SJSA1 (cell line): Measurements from ENCODE around the gene UPK3BL2. TPM values are rescaled to one million over a fixed set of nuclear protein-coding genes. Genes with fewer than 3 reads are reported as not detected.
A peak's percentile ranks its signal among the peaks of the same experiment; 100 is the strongest.
"Not testable (repeated sequence)": the region's sequence is repeated elsewhere in the genome, so short reads cannot be mapped to it uniquely, and the experiment has no call there.

ENCODE experiments used
- DNase-seq, 2 experiments: peaks; one replicate each; pipeline ENCODE4 v3.0.0-alpha.2; 2015 to 2020; ENCODE audit warnings: low spot score in 2 of 2, low read depth in 1 of 2
- H3K27ac ChIP-seq: fragments of 250-450 bp; sonication (Bioruptor Pico); 2 replicates; pipeline ENCODE4 v1.5.1; 2020; ENCODE audit warnings: mild to moderate bottlenecking, moderate library complexity
- H3K27me3 ChIP-seq: fragments of 250-450 bp; sonication (Bioruptor Pico); replicated peaks from 2 replicates; pipeline ENCODE4 v1.5.1; 2020; ENCODE audit warnings: mild to moderate bottlenecking, moderate library complexity
- H3K36me3 ChIP-seq: fragments of 250-450 bp; sonication (Bioruptor Pico); 2 replicates; pipeline ENCODE4 v1.5.1; 2020; ENCODE audit warnings: mild to moderate bottlenecking
- H3K4me1 ChIP-seq: fragments of 250-450 bp; sonication (Bioruptor Pico); replicated peaks from 2 replicates; pipeline ENCODE4 v1.6.1; 2021; ENCODE audit warnings: mild to moderate bottlenecking
- H3K4me3 ChIP-seq: fragments of 250-450 bp; sonication (Bioruptor Pico); 2 replicates; pipeline ENCODE4 v1.5.1; 2020; ENCODE audit warnings: mild to moderate bottlenecking
- H3K9me3 ChIP-seq: fragments of 250-450 bp; sonication (Bioruptor Pico); replicated peaks from 2 replicates; pipeline ENCODE4 v1.5.1; 2020; ENCODE audit warnings: mild to moderate bottlenecking
- total RNA-seq: library from RNA; depleted of rRNA; stranded (reverse); fragments of >200 nt; shearing (Covaris generic); gene quantifications from 2 replicates; pipeline ENCODE4 v1.2.3, GENCODE V29; 2014

Gene UPK3BL2
- total RNA-seq, 1 experiment from 2014 or later, result 0.24 TPM

DNA sequence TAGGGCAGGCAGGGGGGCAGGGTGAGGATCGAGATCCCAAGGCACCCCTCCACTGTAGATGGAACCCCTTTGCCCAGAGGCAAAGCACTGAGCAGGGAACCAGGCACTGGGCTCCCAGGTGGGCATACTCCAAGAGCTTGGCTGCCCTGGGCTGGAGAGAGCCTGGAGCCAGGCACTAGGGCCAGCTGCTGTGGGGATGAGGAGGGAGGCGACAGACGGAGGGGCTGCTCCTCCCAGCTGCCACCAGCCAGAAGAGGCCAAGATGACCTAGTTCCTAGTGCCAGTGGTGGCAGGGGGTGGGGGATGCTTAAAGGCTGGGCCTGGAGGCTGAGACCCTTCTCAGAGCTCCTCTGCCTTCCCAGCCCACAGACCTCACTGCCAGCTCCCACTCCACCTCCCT, 27.6 kb downstream of the UPK3BL2 start:
- H3K36me3 ChIP-seq, H3K4me3 ChIP-seq, H3K4me1 ChIP-seq, H3K27me3 ChIP-seq, DNase-seq, H3K27ac ChIP-seq, H3K9me3 ChIP-seq: not testable (repeated sequence)

GRCh38 chr7:102514881-102515721, 28.4 kb downstream of the UPK3BL2 start:
- H3K4me3 ChIP-seq, H3K9me3 ChIP-seq, H3K27me3 ChIP-seq, H3K36me3 ChIP-seq, H3K4me1 ChIP-seq, H3K27ac ChIP-seq: not testable (repeated sequence)
- peak in 1 of 2 experiments; percentile 22 for DNase-seq

DNA sequence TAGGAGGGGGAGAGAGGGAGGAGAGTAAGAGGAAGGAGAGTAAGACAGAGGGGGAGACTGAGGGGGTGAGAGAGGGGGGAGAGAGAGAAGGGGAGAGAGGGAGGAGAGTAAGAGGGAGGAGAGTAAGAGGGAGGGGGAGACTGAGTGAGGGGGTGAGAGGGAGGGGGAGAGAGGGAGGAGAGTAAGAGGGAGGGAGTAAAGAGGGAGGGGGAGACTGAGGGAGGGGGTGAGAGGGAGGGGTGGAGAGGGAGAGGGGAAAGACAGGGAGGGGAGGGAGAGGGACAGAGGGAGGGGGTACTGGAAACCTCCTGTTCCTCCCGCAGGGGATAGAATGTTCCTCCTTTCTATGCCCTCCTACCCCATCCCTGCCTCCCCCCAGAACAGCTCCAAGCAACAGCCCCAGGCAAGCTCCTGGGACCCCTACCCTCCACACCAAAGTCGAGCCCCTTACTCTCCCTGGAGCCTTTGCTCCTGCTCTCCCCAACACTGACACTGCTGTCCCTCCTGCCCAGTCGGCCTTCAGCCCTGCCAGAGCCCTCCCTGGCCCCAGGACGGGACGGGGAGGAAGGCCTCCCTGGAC, 30.8 kb downstream of the UPK3BL2 start:
- H3K36me3 ChIP-seq, H3K9me3 ChIP-seq, H3K4me1 ChIP-seq, H3K4me3 ChIP-seq, H3K27me3 ChIP-seq, H3K27ac ChIP-seq: not testable (repeated sequence)
- peak; percentile 1 to 50 for DNase-seq

DNA sequence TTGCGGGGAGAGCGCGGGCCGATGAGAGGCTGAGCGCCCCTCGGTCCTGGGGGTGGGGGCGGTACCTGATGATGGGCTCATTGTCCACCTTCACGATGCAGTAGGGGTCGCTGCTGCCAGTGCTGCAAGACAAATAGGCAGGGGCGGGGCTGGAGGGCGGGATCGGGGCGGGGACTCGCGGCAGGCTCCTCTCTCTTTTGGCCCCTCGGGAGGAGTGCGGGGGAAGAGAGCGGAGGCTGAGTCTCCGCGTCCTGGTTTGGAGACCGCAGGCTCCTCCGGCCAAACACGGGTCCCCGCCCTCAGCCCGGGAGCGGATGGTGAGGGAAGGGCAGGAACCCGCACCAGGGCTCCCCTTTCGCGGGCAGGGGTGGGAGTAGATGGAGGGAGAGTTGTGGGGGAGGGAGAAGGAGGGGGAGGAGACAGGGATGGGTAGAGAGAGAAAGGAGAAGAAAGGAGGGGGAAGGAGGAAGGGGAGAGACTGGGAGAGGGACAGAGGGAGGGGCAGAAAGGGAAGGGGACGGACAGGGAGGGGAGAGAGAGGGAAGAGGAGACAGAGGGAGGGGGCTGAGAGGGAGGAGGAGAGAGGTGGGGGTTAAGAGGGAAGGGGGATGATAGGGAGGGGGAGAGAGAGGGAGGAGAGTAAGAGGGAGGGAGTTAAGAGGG, 31.5 kb downstream of the UPK3BL2 start:
- H3K36me3 ChIP-seq, H3K4me3 ChIP-seq, H3K27me3 ChIP-seq, DNase-seq, H3K27ac ChIP-seq, H3K9me3 ChIP-seq, H3K4me1 ChIP-seq: not testable (repeated sequence)

DNA sequence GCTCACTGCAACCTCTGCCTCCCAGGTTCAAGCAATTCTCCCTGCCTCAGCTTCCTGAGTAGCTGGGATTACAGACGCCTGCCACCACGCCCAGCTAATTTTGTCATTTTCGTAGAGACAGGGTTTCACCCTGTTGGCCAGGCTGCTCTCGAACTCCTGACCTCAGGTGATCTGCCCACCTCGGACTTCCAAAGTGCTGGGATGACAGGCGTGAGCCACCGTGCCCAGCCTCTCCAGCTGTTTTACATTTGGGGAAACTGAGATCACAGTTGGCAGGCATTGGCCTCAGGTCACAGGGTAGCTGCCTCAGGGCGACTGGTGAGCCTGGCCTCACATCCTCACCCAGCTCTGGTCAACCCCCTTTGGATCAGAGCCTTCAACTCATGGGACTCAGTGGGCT, 32.9 kb downstream of the UPK3BL2 start:
- H3K27ac ChIP-seq, H3K9me3 ChIP-seq, H3K4me1 ChIP-seq, H3K4me3 ChIP-seq, H3K27me3 ChIP-seq, H3K36me3 ChIP-seq: not testable (repeated sequence)
- peak in 1 of 2 experiments; percentile 40 for DNase-seq

DNA sequence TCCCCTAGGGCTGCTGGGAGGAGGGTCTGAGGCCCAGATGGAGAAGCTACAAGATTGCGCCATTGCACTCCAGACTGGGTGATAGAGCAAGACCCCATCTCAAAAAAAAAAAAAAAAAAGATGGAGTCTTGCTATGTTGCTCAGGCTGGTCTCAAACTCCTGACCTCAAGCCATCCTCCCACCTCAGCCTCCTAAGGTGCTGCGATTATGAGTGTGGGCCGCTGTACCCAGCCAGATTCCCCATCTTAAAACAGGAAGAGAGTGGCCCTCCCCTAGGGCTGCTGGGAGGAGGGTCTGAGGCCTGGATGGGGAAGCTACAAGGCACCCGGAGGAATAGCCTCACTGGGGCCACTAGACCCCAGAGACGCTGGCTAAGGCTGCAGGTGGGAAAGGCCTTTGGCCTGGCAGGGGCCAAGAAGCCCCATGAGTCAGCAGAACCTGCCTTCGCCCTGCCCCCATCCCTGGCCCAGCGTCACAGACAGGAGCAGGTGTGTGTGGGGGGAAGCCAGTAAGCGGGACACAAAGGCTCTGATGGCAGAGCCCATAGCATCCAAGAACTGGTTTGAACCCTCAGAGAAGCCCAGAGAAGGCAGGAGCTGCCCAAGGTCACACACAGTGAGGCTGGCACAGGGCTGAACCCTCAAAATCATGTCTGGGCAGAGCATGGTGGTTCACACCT, 35.9 kb downstream of the UPK3BL2 start:
- peak in 1 of 2 experiments; percentile 26 for DNase-seq
- H3K36me3 ChIP-seq, H3K27me3 ChIP-seq: not testable (repeated sequence)

DNA sequence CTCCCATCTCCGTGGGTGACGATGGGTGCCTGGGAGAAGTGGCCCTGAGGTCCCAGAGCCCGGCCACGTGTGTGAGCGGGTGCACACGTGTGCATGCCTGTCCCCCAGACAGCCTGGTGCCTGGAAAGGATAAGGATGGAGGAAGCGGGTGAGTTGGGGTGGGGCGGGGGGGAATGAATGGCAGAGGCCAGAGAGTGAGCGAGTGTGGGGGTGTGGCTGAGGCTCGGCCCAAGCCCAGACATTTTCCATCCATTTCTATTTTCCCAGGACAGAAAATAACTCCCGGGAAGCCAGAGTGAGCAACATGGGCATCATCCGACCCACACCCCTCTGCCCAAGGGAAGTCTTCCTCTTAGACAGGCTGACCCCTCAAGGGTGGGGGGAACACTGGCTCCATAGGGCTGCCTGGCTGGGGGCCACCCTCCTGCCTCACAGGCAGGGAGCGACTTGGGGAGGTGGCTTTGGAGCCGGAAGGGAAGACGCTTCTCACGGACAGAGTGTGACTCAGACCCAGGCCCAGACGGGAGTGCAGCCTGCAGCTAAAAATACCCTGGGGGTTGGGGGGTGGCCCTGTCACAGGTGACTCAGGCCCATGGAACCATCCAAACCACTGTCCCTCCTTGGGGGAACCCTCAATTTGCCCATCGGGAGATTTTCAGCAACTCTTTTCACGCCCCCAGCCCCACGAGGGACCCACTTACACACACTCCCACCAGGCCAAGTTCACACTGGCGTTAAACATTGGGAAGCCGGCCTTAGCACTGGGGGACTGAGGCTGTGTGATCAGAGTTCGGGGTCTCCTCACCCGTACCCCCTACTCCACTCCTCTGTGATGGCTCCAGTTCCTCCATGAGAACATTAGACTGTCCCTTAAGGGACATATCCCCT, 38.0 kb downstream of the UPK3BL2 start:
- H3K27ac ChIP-seq, H3K4me1 ChIP-seq, H3K36me3 ChIP-seq, H3K4me3 ChIP-seq, H3K27me3 ChIP-seq, H3K9me3 ChIP-seq, DNase-seq: not testable (repeated sequence)

More for the DNA sequence above, 35.9 kb downstream of the UPK3BL2 start:
- H3K4me3 ChIP-seq, H3K4me1 ChIP-seq, H3K9me3 ChIP-seq, H3K27ac ChIP-seq: not testable (repeated sequence)

GRCh38 chr7:102503141-102503540, 40.4 kb downstream of the UPK3BL2 start:
- not testable (repeated sequence) for DNase-seq, H3K27ac ChIP-seq

GRCh38 chr7:102498321-102498720, 45.2 kb downstream of the UPK3BL2 start:
- not testable (repeated sequence) for H3K27me3 ChIP-seq

More at GRCh38 chr7:102503141-102503540, 40.4 kb downstream of the UPK3BL2 start:
- H3K4me3 ChIP-seq, H3K9me3 ChIP-seq, H3K4me1 ChIP-seq, H3K27me3 ChIP-seq, H3K36me3 ChIP-seq: not testable (repeated sequence)

GRCh38 chr7:102497308-102497707, 46.2 kb downstream of the UPK3BL2 start:
- not testable (repeated sequence) for H3K4me3 ChIP-seq, DNase-seq, H3K27me3 ChIP-seq, H3K36me3 ChIP-seq, H3K27ac ChIP-seq, H3K9me3 ChIP-seq, H3K4me1 ChIP-seq

More at GRCh38 chr7:102498321-102498720, 45.2 kb downstream of the UPK3BL2 start:
- not testable (repeated sequence) for H3K4me3 ChIP-seq, H3K4me1 ChIP-seq, H3K9me3 ChIP-seq, H3K27ac ChIP-seq, H3K36me3 ChIP-seq, DNase-seq

DNA sequence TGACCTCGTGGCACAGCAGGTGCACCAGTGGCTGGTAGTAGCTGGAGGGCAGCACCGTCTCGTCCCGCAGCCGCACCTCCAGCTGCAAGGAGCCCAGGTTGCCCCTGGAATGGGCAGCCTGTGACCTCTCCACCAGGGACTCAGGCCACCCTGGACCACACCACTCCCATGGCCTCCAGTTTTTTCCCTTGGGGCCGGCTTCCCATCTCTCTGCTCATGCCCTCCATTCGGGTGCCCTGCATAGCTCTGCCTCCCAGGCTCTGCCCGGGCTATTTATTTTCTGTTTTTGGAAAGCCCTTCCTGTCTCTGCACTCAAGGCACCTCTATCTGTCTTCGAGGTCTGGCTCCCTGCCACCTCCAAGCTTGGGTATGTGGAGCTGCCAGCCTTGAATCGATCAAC, 46.6 kb downstream of the UPK3BL2 start:
- not testable (repeated sequence) for H3K27ac ChIP-seq, H3K27me3 ChIP-seq, H3K4me3 ChIP-seq, H3K9me3 ChIP-seq, H3K4me1 ChIP-seq, H3K36me3 ChIP-seq
- DNase-seq, result peak in 1 of 2 experiments; percentile 44

DNA sequence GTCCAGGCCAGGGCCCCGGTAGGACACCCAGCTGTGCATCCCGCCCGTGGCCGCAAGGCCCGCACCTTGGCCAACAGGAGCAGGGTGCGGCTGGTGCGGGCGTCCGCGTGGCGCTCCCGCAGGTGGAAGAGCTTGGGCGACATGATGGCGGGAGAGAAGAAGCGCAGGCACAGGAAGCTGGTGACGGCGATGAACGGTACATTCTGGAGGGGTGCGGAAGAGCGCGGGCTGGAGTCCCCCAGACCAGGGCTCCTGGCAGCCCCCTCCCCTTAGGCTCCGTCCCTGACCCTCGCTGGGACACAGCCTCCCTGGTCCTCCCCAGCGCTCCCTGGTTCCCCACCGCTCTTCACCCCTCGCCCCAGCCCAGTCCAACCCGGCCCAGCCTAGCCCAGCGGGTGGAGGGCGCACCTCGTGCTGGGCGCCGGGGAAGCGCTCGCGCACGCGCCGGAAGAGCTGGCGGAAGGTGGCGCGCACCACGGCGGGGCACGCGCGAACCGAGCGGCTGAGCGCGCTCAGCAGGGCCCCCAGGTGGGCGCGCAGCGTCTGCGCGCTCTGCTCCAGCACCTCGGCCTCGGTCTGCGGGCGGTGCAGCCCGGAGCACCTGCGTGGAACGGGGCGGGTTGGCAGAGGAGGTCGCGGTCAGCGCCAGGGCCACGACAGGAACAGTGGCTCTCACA, 48.9 kb downstream of the UPK3BL2 start:
- H3K27me3 ChIP-seq, H3K4me3 ChIP-seq, H3K36me3 ChIP-seq, H3K4me1 ChIP-seq, DNase-seq, H3K9me3 ChIP-seq, H3K27ac ChIP-seq: not testable (repeated sequence)

DNA sequence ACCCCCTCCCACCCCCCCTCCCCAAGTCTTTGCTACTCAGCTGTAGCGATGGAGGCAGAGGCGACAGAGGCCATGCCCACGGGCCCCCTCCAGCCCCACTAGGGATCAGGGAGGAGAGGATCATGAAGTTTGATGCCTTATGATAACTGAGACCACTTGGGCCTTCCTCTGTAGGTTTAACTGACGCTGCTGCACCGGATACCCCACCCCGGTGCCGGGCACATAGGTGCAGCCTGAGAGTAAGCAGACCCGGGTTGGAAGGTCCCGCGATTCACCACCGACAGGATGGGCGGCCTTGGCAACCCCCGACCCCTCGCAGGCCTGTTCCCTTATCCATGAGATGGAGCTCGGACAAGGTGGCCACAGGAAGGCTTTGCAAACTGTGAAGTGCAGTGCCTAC, 49.5 kb downstream of the UPK3BL2 start:
- not testable (repeated sequence) for H3K36me3 ChIP-seq, H3K4me3 ChIP-seq, H3K9me3 ChIP-seq, H3K27me3 ChIP-seq, H3K4me1 ChIP-seq, H3K27ac ChIP-seq
- DNase-seq, result peak in 1 of 2 experiments; percentile 46
